CD1c-positive myeloid dendritic cell (primary cell): ENCODE data around the gene IFT43.
A peak's percentile ranks its signal among the peaks of the same experiment; 100 is the strongest.
"Not testable (repeated sequence)": the region's sequence is repeated elsewhere in the genome, so short reads cannot be mapped to it uniquely, and the experiment has no call there.

ENCODE experiments used
- DNase-seq: peaks from one replicate; pipeline ENCODE4 v3.0.0-alpha.2; 2016; ENCODE audit errors: extremely low spot score

The IFT43 gene

DNA sequence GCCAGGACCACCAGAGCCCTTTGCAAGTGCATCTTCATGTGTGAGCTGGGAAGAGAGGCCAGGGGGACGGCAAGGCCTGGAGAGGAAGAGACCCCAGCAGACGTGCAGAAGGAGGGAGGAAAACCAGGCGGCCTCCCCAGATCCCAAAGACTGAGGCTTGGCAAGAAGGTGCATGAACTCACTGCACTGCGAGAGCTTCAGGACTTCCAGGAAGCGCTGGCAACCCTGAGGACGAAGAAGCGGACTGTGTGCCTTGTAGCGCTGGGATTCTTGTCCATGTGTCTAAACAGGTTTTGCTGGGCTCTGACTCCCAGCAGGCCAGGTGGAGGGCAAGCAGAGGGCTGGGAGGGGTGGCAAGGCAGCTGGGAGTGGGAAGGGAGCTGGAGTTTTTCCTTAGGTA, 4.7 kb upstream of the IFT43 start:
- DNase-seq = no peak

GRCh38 chr14:75981426-75982265, 3.9 kb upstream of the IFT43 start, which contains the start of gene TGFB3:
TSS of gene TGFB3 (minus strand) at chr14:75981995. CDS start at chr14:75980893, 1,102 bp downstream.
- DNase-seq = peak; percentile 30

DNA sequence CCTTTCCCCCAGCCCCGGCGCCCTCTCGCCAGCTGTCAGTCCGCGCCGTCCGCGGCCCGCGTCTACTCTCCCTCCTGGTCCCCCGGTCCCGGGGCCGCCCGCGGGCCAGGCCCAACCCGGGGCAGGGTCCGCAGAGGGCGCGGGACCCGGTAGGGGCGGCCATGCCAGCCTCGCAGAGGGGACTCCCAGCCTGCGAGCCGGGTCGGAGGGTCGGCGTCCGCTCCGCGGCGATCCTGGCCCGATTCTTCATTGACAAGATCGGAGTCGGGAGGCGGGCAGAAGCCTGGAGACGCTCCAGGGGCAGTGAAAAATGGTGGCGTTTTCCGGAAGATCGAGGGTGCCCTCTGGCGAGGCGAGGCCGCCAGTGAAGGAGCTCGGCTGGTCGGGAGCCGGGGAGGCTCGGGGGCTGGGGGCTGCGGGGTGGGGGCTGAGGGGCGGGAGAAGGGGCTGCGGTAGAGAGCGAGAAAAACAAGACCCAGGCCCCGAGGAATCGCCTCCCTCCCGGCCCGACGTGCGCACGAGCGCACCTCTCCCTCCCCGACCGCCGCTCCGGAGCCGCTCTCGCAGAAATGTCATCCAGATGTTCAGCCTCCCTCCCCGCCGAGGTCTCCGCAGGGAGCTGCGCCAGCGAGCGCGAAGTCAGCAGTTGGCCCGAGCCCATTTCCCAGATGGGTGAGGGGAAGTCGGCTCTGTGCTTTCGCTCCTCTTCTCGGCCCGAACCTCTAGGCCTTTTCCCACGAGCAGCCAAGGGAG, 3.1 kb upstream of the IFT43 start:
- peak; percentile 85 for DNase-seq

DNA sequence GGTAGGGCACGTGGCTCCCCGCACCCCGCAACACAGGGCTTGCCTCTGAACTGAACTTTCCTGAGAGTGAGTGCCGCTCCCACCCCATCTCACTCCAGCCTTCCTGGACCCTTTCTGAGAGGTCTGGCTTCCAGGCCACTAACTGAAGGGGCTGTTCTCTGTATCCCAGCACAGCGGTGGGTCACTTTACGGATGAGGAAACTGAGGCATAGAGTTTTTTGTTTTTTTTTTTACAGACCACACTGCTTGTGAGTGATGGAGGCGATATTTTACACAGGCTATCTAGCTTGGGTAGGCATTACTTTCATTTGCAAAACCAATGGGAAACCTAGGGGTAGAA, 2.6 kb upstream of the IFT43 start:
- DNase-seq = no peak

GRCh38 chr14:75984674-75985073, 889 bp upstream of the IFT43 start:
- DNase-seq = no peak

DNA sequence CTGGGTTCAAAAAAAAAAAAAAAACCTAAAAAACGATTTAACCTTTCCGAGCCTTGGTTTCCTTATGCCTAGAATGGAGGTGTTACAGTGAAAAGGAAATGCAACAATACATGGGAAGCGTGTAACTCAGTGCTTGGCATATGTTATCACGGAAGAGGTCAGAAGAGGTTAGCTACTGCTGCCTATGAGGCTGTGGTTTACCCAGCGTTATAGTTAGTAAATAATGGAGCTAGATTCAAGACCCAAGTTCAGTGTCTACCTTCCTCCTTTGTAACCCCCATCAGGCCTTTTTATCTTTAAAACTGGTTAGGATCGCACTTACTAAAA, 839 bp downstream of the IFT43 start:
- DNase-seq = no peak

GRCh38 chr14:75987201-75987970, 1.8 kb downstream of the IFT43 start:
- no peak for DNase-seq

GRCh38 chr14:75989134-75989533, 3.6 kb downstream of the IFT43 start:
- no peak for DNase-seq

DNA sequence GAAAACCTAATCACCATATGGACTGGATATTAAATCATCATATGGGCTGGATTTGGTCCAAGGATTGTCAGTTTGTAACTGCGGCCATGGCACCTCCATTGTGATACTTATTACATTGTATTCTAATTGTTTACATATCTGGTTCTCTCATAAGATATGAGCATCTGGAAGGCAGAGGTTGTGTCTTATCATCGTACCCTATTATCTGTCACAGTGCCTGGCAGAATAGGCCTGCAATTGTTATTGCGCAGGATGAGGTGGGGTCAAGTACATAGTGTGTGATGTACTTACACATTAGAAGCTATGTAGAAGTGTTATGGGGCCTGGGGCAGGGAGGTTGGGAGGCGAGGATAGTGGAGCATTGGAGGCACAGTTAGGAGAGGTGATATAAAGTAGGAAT, 4.7 kb downstream of the IFT43 start:
- no peak for DNase-seq

GRCh38 chr14:75991753-75992152, 6.2 kb downstream of the IFT43 start:
- DNase-seq = no peak

GRCh38 chr14:75993567-75994041, 8.0 kb downstream of the IFT43 start:
- DNase-seq = no peak

DNA sequence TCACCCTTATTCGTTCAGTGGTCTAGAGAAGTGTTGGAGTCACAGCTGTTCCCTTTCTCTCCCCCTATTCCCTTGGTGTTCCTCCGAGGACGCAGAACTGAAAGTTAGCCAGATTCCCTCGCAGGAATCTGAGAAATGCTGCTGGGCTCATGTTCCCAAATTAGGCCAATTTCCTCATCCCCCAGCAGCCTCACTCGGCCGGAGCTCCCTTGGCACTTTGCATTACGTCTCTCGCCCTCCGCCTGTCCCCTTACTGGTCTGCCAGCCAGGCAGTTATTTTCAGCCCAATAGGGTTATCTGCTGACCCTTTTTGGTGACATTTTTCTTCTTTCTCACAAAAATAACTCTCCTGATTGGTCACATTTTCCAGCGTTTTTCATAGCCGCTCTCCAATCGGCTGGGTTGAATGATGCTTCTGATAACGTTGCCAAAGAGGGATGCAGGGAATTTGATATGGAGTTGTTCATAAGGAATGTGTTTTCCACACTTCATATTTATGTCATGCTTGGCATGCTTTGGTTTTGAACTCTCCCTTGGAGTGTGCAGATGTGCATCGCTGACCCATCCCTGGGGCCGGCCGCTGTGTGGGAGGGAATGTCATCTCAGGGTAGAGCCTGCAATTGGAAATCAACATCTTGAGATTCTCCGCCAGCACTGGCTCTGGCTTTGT, 9.9 kb downstream of the IFT43 start:
- no peak for DNase-seq

- no peak for DNase-seq
Observed at GRCh38 chr14:75996488-75996887, 10.9 kb downstream of the IFT43 start.

- DNase-seq = no peak
Observed at GRCh38 chr14:75999511-76000190, 14.1 kb downstream of the IFT43 start.

GRCh38 chr14:76002383-76002782, 16.8 kb downstream of the IFT43 start:
- DNase-seq = no peak

- DNase-seq = no peak
Observed at GRCh38 chr14:76006253-76006652, 20.7 kb downstream of the IFT43 start.

DNA sequence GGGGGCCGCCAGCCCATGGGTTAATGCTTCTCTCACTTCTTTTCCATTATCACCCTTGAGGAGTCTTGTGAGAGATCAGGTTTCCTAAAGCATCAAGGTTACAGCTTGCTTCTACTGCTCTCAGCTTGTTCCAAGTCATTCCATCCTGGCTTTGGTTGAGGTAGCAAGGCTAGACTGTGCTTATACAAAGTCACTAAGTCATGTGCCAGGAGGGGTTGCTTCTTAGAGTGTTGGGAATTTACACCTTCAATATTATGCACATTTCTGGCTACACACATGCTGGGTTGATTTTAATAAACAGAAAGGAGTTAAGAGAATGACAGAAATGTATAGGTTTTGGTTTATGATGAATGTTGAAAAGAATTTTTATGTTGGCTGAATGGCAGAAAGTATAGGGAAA, 21.8 kb downstream of the IFT43 start:
- no peak for DNase-seq

- DNase-seq = no peak
Observed at GRCh38 chr14:76007852-76008251, 22.3 kb downstream of the IFT43 start.

GRCh38 chr14:76009627-76010026, 24.1 kb downstream of the IFT43 start:
- not testable (repeated sequence) for DNase-seq

DNA sequence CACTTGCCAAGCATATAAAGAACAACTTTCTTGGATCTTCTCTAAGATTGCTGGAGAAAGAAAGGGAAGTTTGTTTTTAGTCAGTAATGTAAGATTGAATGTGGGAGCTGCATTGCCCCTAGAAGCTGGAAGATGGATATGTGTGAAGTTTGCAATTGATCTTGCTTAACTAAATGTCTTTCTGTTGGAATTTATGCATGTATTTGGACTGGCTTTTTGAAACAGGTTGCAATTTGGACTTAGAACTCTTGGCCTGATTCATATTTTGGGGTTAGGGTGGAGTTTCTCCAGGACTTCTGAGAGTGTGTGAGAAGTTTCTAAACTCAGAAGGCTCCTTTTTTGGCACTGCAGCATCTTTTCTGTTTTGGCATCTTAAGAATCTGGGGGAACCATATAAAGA, 26.4 kb downstream of the IFT43 start:
- no peak for DNase-seq

DNA sequence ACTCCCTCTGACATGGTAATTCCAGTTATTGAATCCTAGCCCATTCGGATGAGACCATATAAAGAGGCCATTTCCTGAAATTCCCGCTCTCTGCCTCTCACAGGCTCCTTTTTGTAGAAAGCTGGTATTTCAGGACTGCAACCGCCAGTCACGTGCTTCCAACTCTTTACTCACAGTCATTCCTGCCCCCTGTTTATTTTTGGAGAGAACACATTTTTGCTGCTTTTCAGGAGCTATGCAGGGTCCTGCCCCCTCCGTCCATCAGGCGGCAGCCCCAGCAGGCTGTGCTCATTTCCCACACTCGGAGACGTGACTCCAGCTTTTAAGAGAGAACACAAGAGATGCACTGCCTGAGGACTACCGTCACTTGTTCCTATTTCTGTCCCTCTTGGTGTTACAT, 26.8 kb downstream of the IFT43 start:
- no peak for DNase-seq
